ENCODE results near the gene CDK5R1. TPM values are rescaled to one million over a fixed set of nuclear protein-coding genes. Genes with fewer than 3 reads are reported as not detected.

CDK5R1 gene
- total and polyA plus RNA-seq, 2 donors (not counting 3 experiments of a cell fraction or from before 2014, with no cell fraction given) = 1.6 to 3.9 TPM

GRCh38 chr17:32496395-32497073, 9.7 kb downstream of the CDK5R1 start:
- Histone ChIP-seq H3K4me2 (ENCODE audit: insufficient read depth, low read length) (no peak overlapping the region), H2AFZ (ENCODE audit: low read depth, low read length) (no peak overlapping the region), H3K79me2 (ENCODE audit: control insufficient read depth, insufficient read depth, low read length) (no peaks in the 10 kb centered on the region), H3K4me1 (ENCODE audit: control insufficient read depth, extremely low read depth, insufficient read depth, low read length) (no peaks in the 10 kb centered on the region), H3K9me3 (replicated peaks; ENCODE audit: control insufficient read depth, insufficient read depth, low read length) (no peaks in the 10 kb centered on the region), H3K36me3 (ENCODE audit: control insufficient read depth in 2 of 2, extremely low read depth in 1 of 2, insufficient read depth in 2 of 2, low read length in 2 of 2) (no peaks in the 10 kb centered on the region), H3K27ac (ENCODE audit: insufficient read depth, low read depth, low read length) (no peak overlapping the region), H3K4me3 (replicated peaks in 1 of 3; ENCODE audit: insufficient read depth in 1 of 3, low read depth in 1 of 3, low read length in 3 of 3) (no peak overlapping the region), H3K9me1 (replicated peaks; ENCODE audit: control insufficient read depth, extremely low read depth, insufficient read depth, low read length) (no peaks in the 10 kb centered on the region), H3K27me3 (ENCODE audit: control insufficient read depth in 2 of 2, insufficient read depth in 2 of 2, low read length in 2 of 2) (no peaks in the 10 kb centered on the region), H3K9ac (replicated peaks; ENCODE audit: extremely low read depth, insufficient read depth, low read length) (no peak overlapping the region), H4K20me1 (replicated peaks; ENCODE audit: control insufficient read depth, extremely low read depth, insufficient read depth, low read length) (no peaks in the 10 kb centered on the region)
- no peak for TF ChIP-seq MAX (IDR thresholded peaks at IDR 0.05; ENCODE audit: insufficient read depth, insufficient read length)
- no peak for TF ChIP-seq POLR2AphosphoS5 (IDR thresholded peaks at IDR 0.05; ENCODE audit: insufficient read depth, low read depth, low read length)
- no peak for TF ChIP-seq CTCF (IDR thresholded peaks at IDR 0.05; ENCODE audit: extremely low read depth in 1 of 2, insufficient read depth in 1 of 2, low read depth in 1 of 2, low read length in 2 of 2)
- no peak for TF ChIP-seq JUN (IDR thresholded peaks at IDR 0.05; ENCODE audit: borderline replicate concordance, insufficient read depth, insufficient read length, low read depth)
- no peak for TF ChIP-seq EZH2 (IDR thresholded peaks at IDR 0.05; ENCODE audit: borderline replicate concordance, low read depth, low read length, severe bottlenecking)
- TF ChIP-seq FOS (IDR thresholded peaks at IDR 0.05; ENCODE audit: borderline replicate concordance, insufficient read depth, low read length) = no peak
- no peak for TF ChIP-seq GATA2 (IDR thresholded peaks at IDR 0.05; ENCODE audit: insufficient read depth, insufficient read length, low read depth, low read length)
- TF ChIP-seq POLR2A (IDR thresholded peaks at IDR 0.05; ENCODE audit: low read depth, low read length) = no peak
- no peak for TF ChIP-seq MYC (IDR thresholded peaks at IDR 0.05; ENCODE audit: low read depth, low read length)
- BruUV-seq (replicated peaks) = no TSS peak
- intact Hi-C loops (cut with micrococcal nuclease) (no loop called here), dilution Hi-C loops (cut with MboI; ENCODE audit: extremely low pct_ligation_motif_present, low sequenced_read_pairs) (no loop called here)
- CTCF ChIA-PET = interaction anchor here (1.5 kb wide), 1 partner anchor 13 kb away, joined by 4 read pairs; no protein-coding TSS in a partner anchor
- POLR2A ChIA-PET = no interaction called here
- DNase-seq (ENCODE audit: low read depth, low spot score) (no peak), FAIRE-seq (no peak)

Data from endothelial cell of umbilical vein (primary cell).